ENCODE data around the gene AQR. TPM values are rescaled to one million over a fixed set of nuclear protein-coding genes. Genes with fewer than 3 reads are reported as not detected.

AQR gene
- total and polyA plus RNA-seq, 2 of the 13 experiments (the other 11 are each of a cell fraction or from before 2014, with no cell fraction given), result 18.7 to 31.3 TPM

- H3K4me1 ChIP-seq (ENCODE audit: insufficient read depth, low read length), result no peaks in the 10 kb centered on the region
- intact Hi-C loops (cut with micrococcal nuclease; ENCODE audit: unreplicated experiment), result no loop called here
- no peak for ATAC-seq
- TF ChIP-seq ZC3H4 (CRISPR knock-in tag; IDR thresholded peaks at IDR 0.05; ENCODE audit: borderline replicate concordance) (no peak), ATF2 (CRISPR knock-in tag; IDR thresholded peaks at IDR 0.05) (no peak), ATF6 (CRISPR knock-in tag; conservative IDR thresholded peaks at IDR 0.05) (no peak), ZNF281 (CRISPR knock-in tag; IDR thresholded peaks at IDR 0.05; ENCODE audit: borderline replicate concordance) (no peak), ZNF609 (CRISPR knock-in tag; IDR thresholded peaks at IDR 0.05; ENCODE audit: borderline replicate concordance) (no peak), CREM (IDR thresholded peaks at IDR 0.05) (no peak), CREM (CRISPR knock-in tag; IDR thresholded peaks at IDR 0.05) (no peak), NKX3-1 (CRISPR knock-in tag; IDR thresholded peaks at IDR 0.05) (no peak), ZNF883 (CRISPR knock-in tag; IDR thresholded peaks at IDR 0.05; ENCODE audit: not compliant biosample characterization) (no peak), ZNF333 (CRISPR knock-in tag; IDR thresholded peaks at IDR 0.05; ENCODE audit: borderline replicate concordance) (no peak), STAG1 (CRISPR knock-in tag; IDR thresholded peaks at IDR 0.05) (no peak), SETDB1 (CRISPR knock-in tag; IDR thresholded peaks at IDR 0.05; ENCODE audit: borderline replicate concordance) (no peak), SMC3 (IDR thresholded peaks at IDR 0.05; ENCODE audit: low read length) (no peak), ZNF782 (CRISPR knock-in tag; IDR thresholded peaks at IDR 0.05; ENCODE audit: borderline replicate concordance) (no peak), SMAD1 (CRISPR knock-in tag; IDR thresholded peaks at IDR 0.05; ENCODE audit: borderline replicate concordance, low read depth) (no peak)
These were observed 75.6 kb downstream of the AQR start for GRCh38 chr15:34893967-34894366.

More at GRCh38 chr15:34893967-34894366, 75.6 kb downstream of the AQR start:
- Histone ChIP-seq H4K20me1 (ENCODE audit: insufficient read depth, low read length) (no peaks in the 10 kb centered on the region), H3K9ac (ENCODE audit: insufficient read depth, low read depth, low read length) (no peak overlapping the region), H2AFZ (ENCODE audit: low read length) (no peak overlapping the region), H3K79me2 (ENCODE audit: insufficient read depth, low read length) (no peaks in the 10 kb centered on the region), H3K9me3 (ENCODE audit: low read length) (peaks cover 12% of the 10 kb centered on the region; the same call in 1 of the 2 replicates), H3K4me2 (ENCODE audit: low read depth, low read length) (no peak overlapping the region), H3K4me3 (replicated peaks in 1 of 3; ENCODE audit: insufficient read depth in 1 of 3, low read depth in 2 of 3, low read length in 3 of 3) (no peak overlapping the region), H3K27ac (ENCODE audit: extremely low read length, insufficient read depth, low read length) (no peak overlapping the region), H3K27me3 (ENCODE audit: control insufficient read depth in 1 of 2, insufficient read depth in 2 of 2, low read length in 2 of 2) (no peaks in the 10 kb centered on the region), H3K36me3 (replicated peaks in 1 of 2; ENCODE audit: control insufficient read depth in 1 of 2, insufficient read depth in 2 of 2, low read length in 2 of 2) (peaks cover 9 to 50% of the 10 kb centered on the region in 2 experiments; a peak in 4 of 5 replicates)
- DNase-seq (ENCODE audit: low spot score) (no peak), FAIRE-seq (no peak)
- ChIA-PET CTCF (ENCODE audit: low intra/inter-chr PET ratio, low total read pairs) (no interaction called here), POLR2A (no interaction called here)
- BruUV-seq (replicated peaks), result no TSS peak
- in situ Hi-C loops (cut with HindIII; ENCODE audit: extremely low pct_ligation_motif_present, low pct_unique_long_range_greater_than_20kb), result no loop called here
